Measurements from ENCODE around the gene DAB1. TPM values are rescaled to one million over a fixed set of nuclear protein-coding genes. Genes with fewer than 3 reads are reported as not detected.

The DAB1 gene
- total and polyA plus RNA-seq, 10 of the 15 experiments (the other 5 are each of a cell fraction or from before 2014, with no cell fraction given) = 0.02 to 0.10 (median 0.03) TPM; not detected in 5

- no peak for ATAC-seq
- no peak overlapping the region for H2AFZ ChIP-seq (ENCODE audit: control insufficient read depth, low read depth, low read length)
- intact Hi-C loops (cut with micrococcal nuclease; ENCODE audit: unreplicated experiment) (no loop called here), in situ Hi-C loops (cut with MboI) (no loop called here)
- H3K9ac ChIP-seq (ENCODE audit: control insufficient read depth, insufficient read depth, low read length) = no peak overlapping the region
- H3K4me1 ChIP-seq (ENCODE audit: control insufficient read depth, insufficient read depth, low read length) = no peaks in the 10 kb centered on the region
- no peak for DNase-seq (ENCODE audit: low read depth, low spot score)
- RAD21 ChIA-PET (ENCODE audit: unreplicated experiment) = no interaction called here
- 23% methylated on average over 9 of the region's 9 CpGs for WGBS (ENCODE audit: insufficient coverage, insufficient replicate concordance, low lambda C conversion rate, missing lambda C conversion rate)
- H3K4me3 ChIP-seq = no peak overlapping the region
- TF ChIP-seq HDAC6 (IDR thresholded peaks at IDR 0.05; ENCODE audit: unreplicated experiment) = no peak
- no peak for TF ChIP-seq JUND (IDR thresholded peaks at IDR 0.05; ENCODE audit: low read depth, low read length)
- TF ChIP-seq POLR2AphosphoS5 (IDR thresholded peaks at IDR 0.05; ENCODE audit: low read length) = no peak
- no peak for TF ChIP-seq BRCA1 (IDR thresholded peaks at IDR 0.05; ENCODE audit: low read depth, low read length)
- no peak for TF ChIP-seq CHD4 (IDR thresholded peaks at IDR 0.05)
- TF ChIP-seq BHLHE40 (IDR thresholded peaks at IDR 0.05; ENCODE audit: borderline replicate concordance in 1 of 2, low read depth in 2 of 2, low read length in 1 of 2) = no peak
- no peak for TF ChIP-seq SMC3 (IDR thresholded peaks at IDR 0.05; ENCODE audit: borderline replicate concordance, low read length)
- H3K79me2 ChIP-seq (ENCODE audit: control insufficient read depth, insufficient read depth, low read length) = no peaks in the 10 kb centered on the region
- SMC1A ChIA-PET (ENCODE audit: uncharacterized antibody, unreplicated experiment) = interaction anchor here (0.9 kb wide), 1 partner anchor 15 kb away, joined by 3 read pairs; no protein-coding TSS in a partner anchor
- no peaks in the 10 kb centered on the region for H4K20me1 ChIP-seq (ENCODE audit: control insufficient read depth, insufficient read depth)
- CTCF ChIA-PET = no interaction called here
- POLR2A ChIA-PET = no interaction called here
- no peak overlapping the region for H3K4me2 ChIP-seq (ENCODE audit: control insufficient read depth, insufficient read depth)
- no peaks in the 10 kb centered on the region for H3K27me3 ChIP-seq (replicated peaks in 1 of 2; ENCODE audit: control insufficient read depth in 2 of 2, insufficient read depth in 2 of 2, low read length in 1 of 2)
- H3K9me3 ChIP-seq (replicated peaks; ENCODE audit: control insufficient read depth, insufficient read depth, low read length) = no peaks in the 10 kb centered on the region
- no peaks in the 10 kb centered on the region for H3K36me3 ChIP-seq (ENCODE audit: control insufficient read depth in 2 of 2, insufficient read depth in 2 of 2, low read length in 1 of 2)
- no TSS peak for BruUV-seq (replicated peaks)
- no peak for FAIRE-seq
- no peak overlapping the region for H3K27ac ChIP-seq (ENCODE audit: control insufficient read depth, insufficient read depth)
Observed at GRCh38 chr1:56964349-56965017, 459.4 kb downstream of the DAB1 start.

- 0% methylated on average over 4 of the region's 4 CpGs for WGBS (ENCODE audit: insufficient coverage, insufficient replicate concordance, low lambda C conversion rate, missing lambda C conversion rate)
- in situ Hi-C loops (cut with MboI) (no loop called here), intact Hi-C loops (cut with micrococcal nuclease; ENCODE audit: unreplicated experiment) (no loop called here)
- RAD21 ChIA-PET (ENCODE audit: unreplicated experiment) = no interaction called here
- Histone ChIP-seq H3K4me3 (no peak overlapping the region), H3K4me1 (ENCODE audit: control insufficient read depth, insufficient read depth, low read length) (no peaks in the 10 kb centered on the region), H3K27ac (ENCODE audit: control insufficient read depth, insufficient read depth) (no peak overlapping the region), H3K36me3 (ENCODE audit: control insufficient read depth in 2 of 2, insufficient read depth in 2 of 2, low read length in 1 of 2) (no peaks in the 10 kb centered on the region), H3K9me3 (replicated peaks; ENCODE audit: control insufficient read depth, insufficient read depth, low read length) (no peaks in the 10 kb centered on the region), H4K20me1 (ENCODE audit: control insufficient read depth, insufficient read depth) (no peaks in the 10 kb centered on the region), H3K4me2 (ENCODE audit: control insufficient read depth, insufficient read depth) (no peak overlapping the region), H3K9ac (ENCODE audit: control insufficient read depth, insufficient read depth, low read length) (no peak overlapping the region), H3K79me2 (ENCODE audit: control insufficient read depth, insufficient read depth, low read length) (no peaks in the 10 kb centered on the region), H2AFZ (ENCODE audit: control insufficient read depth, low read depth, low read length) (no peak overlapping the region), H3K27me3 (replicated peaks in 1 of 2; ENCODE audit: control insufficient read depth in 2 of 2, insufficient read depth in 2 of 2, low read length in 1 of 2) (no peaks in the 10 kb centered on the region)
- SMC1A ChIA-PET (ENCODE audit: uncharacterized antibody, unreplicated experiment) = no interaction called here
- BruUV-seq (replicated peaks) = no TSS peak
- CTCF ChIA-PET = interaction anchor here (1.4 kb wide), 1 partner anchor 132 kb away, joined by 4 read pairs; no protein-coding TSS in a partner anchor
- POLR2A ChIA-PET = no interaction called here
- no peak for ATAC-seq
- no peak for DNase-seq (ENCODE audit: low read depth, low spot score)
- no peak for FAIRE-seq
- TF ChIP-seq ASH2L (IDR thresholded peaks at IDR 0.05; ENCODE audit: borderline replicate concordance, low read depth) (no peak), RUNX3 (IDR thresholded peaks at IDR 0.05; ENCODE audit: low read length) (no peak), NRF1 (conservative IDR thresholded peaks at IDR 0.05; ENCODE audit: low read depth, low read length) (no peak), POLR2AphosphoS2 (IDR thresholded peaks at IDR 0.05; ENCODE audit: low read depth, low read length) (no peak), KLF5 (IDR thresholded peaks at IDR 0.05; ENCODE audit: partially characterized antibody) (no peak), ZNF274 (IDR thresholded peaks at IDR 0.05; ENCODE audit: insufficient read depth, insufficient read length) (no peak), SUPT20H (IDR thresholded peaks at IDR 0.05; ENCODE audit: borderline replicate concordance, control insufficient read depth, low read depth, low read length) (no peak), EGR1 (IDR thresholded peaks at IDR 0.05; ENCODE audit: borderline replicate concordance in 1 of 2, low read depth in 2 of 2, low read length in 2 of 2) (no peak), NR2C1 (IDR thresholded peaks at IDR 0.05) (no peak), CHD2 (IDR thresholded peaks at IDR 0.05; ENCODE audit: borderline replicate concordance, low read depth, low read length) (no peak), CBX5 (IDR thresholded peaks at IDR 0.05; ENCODE audit: low read depth) (no peak), CREM (IDR thresholded peaks at IDR 0.05; ENCODE audit: low read depth) (no peak), BRCA1 (IDR thresholded peaks at IDR 0.05; ENCODE audit: low read depth, low read length) (no peak)
Observed at GRCh38 chr1:56963667-56964066, 460.2 kb downstream of the DAB1 start.
